ENCODE data around the gene XYLT1.

The XYLT1 gene

DNA sequence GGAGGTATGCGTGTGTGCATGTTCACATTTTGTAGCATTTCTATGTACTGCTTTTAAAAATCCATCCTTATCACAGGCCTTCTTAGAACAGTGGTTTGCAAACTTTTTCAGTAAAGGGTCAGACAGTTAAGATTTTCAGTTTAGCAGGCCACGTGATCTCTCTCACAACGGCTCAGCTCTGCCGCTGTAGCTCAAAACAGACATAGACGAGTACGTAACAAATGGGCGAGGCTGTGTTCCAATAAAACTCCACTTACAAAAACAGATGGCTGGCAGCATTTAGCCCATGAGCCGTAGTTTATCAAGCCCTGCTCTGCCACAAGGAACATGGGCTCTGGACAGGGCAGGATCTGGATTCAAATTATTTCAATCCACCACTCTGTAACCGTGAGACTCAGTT lies 141.8 kb downstream of the XYLT1 start:
- H3K9me3 ChIP-seq (ENCODE audit: insufficient read depth, low read depth, low read length): no peaks in the 10 kb centered on the region
- H3K27me3 ChIP-seq (ENCODE audit: insufficient read depth, low read length, poor library complexity, severe bottlenecking): no peaks in the 10 kb centered on the region
- no peak overlapping the region for H2AFZ ChIP-seq (ENCODE audit: low read length)
- no peak overlapping the region for H3K4me2 ChIP-seq (ENCODE audit: low read depth, low read length, poor library complexity, severe bottlenecking)
- H3K9me2 ChIP-seq (replicated peaks; ENCODE audit: low read depth, low read length): no peaks in the 10 kb centered on the region
- H3K9ac ChIP-seq (ENCODE audit: low read depth, low read length, poor library complexity, severe bottlenecking): no peak overlapping the region
- no peaks in the 10 kb centered on the region for H3K4me1 ChIP-seq (ENCODE audit: insufficient read depth, low read length, poor library complexity, severe bottlenecking)
- no peak overlapping the region for H3K4me3 ChIP-seq (ENCODE audit: low read length, poor library complexity, severe bottlenecking)
- peaks cover 13% of the 10 kb centered on the region; the same call in 1 of the 2 replicates for H3K36me3 ChIP-seq (ENCODE audit: insufficient read depth, low read length)
- H3K79me2 ChIP-seq (ENCODE audit: insufficient read depth, low read length): peaks cover 94% of the 10 kb centered on the region
- H3F3A ChIP-seq (ENCODE audit: low read depth): no peaks in the 10 kb centered on the region
- H4K20me1 ChIP-seq (ENCODE audit: insufficient read depth, low read length, poor library complexity, severe bottlenecking): peaks cover 52% of the 10 kb centered on the region
- TF ChIP-seq, protein P1, sequence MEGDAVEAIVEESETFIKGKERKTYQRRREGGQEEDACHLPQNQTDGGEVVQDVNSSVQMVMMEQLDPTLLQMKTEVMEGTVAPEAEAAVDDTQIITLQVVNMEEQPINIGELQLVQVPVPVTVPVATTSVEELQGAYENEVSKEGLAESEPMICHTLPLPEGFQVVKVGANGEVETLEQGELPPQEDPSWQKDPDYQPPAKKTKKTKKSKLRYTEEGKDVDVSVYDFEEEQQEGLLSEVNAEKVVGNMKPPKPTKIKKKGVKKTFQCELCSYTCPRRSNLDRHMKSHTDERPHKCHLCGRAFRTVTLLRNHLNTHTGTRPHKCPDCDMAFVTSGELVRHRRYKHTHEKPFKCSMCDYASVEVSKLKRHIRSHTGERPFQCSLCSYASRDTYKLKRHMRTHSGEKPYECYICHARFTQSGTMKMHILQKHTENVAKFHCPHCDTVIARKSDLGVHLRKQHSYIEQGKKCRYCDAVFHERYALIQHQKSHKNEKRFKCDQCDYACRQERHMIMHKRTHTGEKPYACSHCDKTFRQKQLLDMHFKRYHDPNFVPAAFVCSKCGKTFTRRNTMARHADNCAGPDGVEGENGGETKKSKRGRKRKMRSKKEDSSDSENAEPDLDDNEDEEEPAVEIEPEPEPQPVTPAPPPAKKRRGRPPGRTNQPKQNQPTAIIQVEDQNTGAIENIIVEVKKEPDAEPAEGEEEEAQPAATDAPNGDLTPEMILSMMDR (conservative IDR thresholded peaks at IDR 0.05; ENCODE audit: low read length): no peak
- no peak for TF ChIP-seq EZH2phosphoT487 (IDR thresholded peaks at IDR 0.05; ENCODE audit: borderline replicate concordance)

DNA sequence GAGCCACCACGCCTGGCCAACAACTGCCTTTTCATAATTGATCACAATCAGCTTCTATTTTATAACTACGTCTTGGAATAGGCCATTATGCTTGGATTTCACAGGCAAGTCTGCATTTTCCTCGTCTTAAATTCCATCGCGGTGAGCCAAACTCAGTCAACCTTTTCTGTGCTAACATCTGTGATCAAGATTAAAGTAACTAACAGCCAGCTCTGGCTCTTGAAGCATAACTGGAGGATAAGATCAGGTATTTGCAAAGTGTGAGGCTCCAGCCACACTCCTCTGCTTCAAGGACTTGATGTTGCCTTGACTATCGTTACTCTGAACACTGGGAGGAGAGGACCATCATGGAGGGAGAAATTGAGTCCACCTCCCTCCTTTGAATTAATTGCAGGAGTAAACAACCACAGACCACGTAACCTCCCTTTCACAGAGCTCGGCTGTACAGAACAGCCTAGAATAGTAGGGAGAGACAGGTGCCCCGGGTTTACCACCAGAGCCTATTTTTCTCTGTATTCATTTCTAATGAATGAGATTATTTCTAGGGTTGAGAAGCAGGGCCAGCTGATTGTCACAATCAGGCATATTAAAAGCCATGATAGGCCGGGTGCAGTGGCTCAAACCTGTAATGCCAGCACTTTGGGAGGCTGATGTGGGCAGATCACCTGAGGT lies 143.0 kb downstream of the XYLT1 start:
- TF ChIP-seq, protein P1 (conservative IDR thresholded peaks at IDR 0.05; ENCODE audit: low read length): no peak
- TF ChIP-seq EZH2phosphoT487 (IDR thresholded peaks at IDR 0.05; ENCODE audit: borderline replicate concordance): no peak
- H3K27me3 ChIP-seq (ENCODE audit: insufficient read depth, low read length, poor library complexity, severe bottlenecking): no peaks in the 10 kb centered on the region
- H3K4me1 ChIP-seq (ENCODE audit: insufficient read depth, low read length, poor library complexity, severe bottlenecking): no peaks in the 10 kb centered on the region
- H3K4me2 ChIP-seq (ENCODE audit: low read depth, low read length, poor library complexity, severe bottlenecking): no peak overlapping the region
- H2AFZ ChIP-seq (ENCODE audit: low read length): no peak overlapping the region
- H3K4me3 ChIP-seq (ENCODE audit: low read length, poor library complexity, severe bottlenecking): no peak overlapping the region
- no peaks in the 10 kb centered on the region for H3K9me2 ChIP-seq (replicated peaks; ENCODE audit: low read depth, low read length)
- peaks cover 56% of the 10 kb centered on the region for H4K20me1 ChIP-seq (ENCODE audit: insufficient read depth, low read length, poor library complexity, severe bottlenecking)
- no peak overlapping the region for H3K9ac ChIP-seq (ENCODE audit: low read depth, low read length, poor library complexity, severe bottlenecking)
- no peaks in the 10 kb centered on the region for H3K9me3 ChIP-seq (ENCODE audit: insufficient read depth, low read depth, low read length)
- H3F3A ChIP-seq (ENCODE audit: low read depth): no peaks in the 10 kb centered on the region
- H3K36me3 ChIP-seq (ENCODE audit: insufficient read depth, low read length): peaks cover 10% of the 10 kb centered on the region; the same call in 1 of the 2 replicates
- peaks cover 96% of the 10 kb centered on the region for H3K79me2 ChIP-seq (ENCODE audit: insufficient read depth, low read length)

DNA sequence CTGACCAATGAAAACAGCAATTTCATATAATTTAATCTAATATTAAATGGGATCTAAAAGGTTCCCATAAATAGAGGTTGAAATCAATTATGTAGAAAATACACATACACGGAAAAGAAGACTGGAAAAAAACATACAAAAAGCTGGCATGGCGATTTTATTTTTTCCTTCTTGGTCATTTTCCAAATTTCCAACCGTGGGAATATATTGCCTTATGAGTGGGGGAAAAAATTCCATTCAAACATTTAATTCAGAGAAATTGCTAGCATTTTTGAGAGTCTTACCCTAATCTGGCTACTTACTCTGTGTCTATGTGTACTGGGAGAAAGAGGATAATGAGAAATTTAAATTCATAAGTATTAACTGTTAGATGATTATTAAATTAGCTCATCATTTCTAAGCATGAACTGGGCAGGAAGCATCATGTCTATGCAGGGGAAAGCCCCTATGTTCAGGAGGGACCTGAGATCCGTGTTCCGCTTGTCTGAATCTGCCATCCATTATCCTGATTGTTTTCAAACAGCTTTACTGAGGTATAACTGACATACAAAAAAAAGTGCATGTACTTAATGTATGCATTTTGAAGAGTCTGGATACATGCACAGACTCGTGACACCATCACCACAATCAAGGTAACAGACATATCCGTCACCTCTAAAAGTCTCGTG lies 145.2 kb downstream of the XYLT1 start:
- no peak overlapping the region for H3K4me3 ChIP-seq (ENCODE audit: low read length, poor library complexity, severe bottlenecking)
- H3K36me3 ChIP-seq (ENCODE audit: insufficient read depth, low read length): peaks cover 6% of the 10 kb centered on the region; the same call in 1 of the 2 replicates
- peaks cover 97% of the 10 kb centered on the region for H3K79me2 ChIP-seq (ENCODE audit: insufficient read depth, low read length)
- H3K27me3 ChIP-seq (ENCODE audit: insufficient read depth, low read length, poor library complexity, severe bottlenecking): no peaks in the 10 kb centered on the region
- H3K9ac ChIP-seq (ENCODE audit: low read depth, low read length, poor library complexity, severe bottlenecking): no peak overlapping the region
- no peaks in the 10 kb centered on the region for H3K4me1 ChIP-seq (ENCODE audit: insufficient read depth, low read length, poor library complexity, severe bottlenecking)
- no peaks in the 10 kb centered on the region for H3K9me3 ChIP-seq (ENCODE audit: insufficient read depth, low read depth, low read length)
- peaks cover 67% of the 10 kb centered on the region for H4K20me1 ChIP-seq (ENCODE audit: insufficient read depth, low read length, poor library complexity, severe bottlenecking)
- no peak overlapping the region for H3K4me2 ChIP-seq (ENCODE audit: low read depth, low read length, poor library complexity, severe bottlenecking)
- H3K9me2 ChIP-seq (replicated peaks; ENCODE audit: low read depth, low read length): no peaks in the 10 kb centered on the region
- H3F3A ChIP-seq (ENCODE audit: low read depth): no peaks in the 10 kb centered on the region
- TF ChIP-seq, protein P1 (conservative IDR thresholded peaks at IDR 0.05; ENCODE audit: low read length): no peak
- TF ChIP-seq EZH2phosphoT487 (IDR thresholded peaks at IDR 0.05; ENCODE audit: borderline replicate concordance): no peak
- H2AFZ ChIP-seq (ENCODE audit: low read length): no peak overlapping the region

Data from Loucy (cell line).